Measurements from ENCODE around the gene CCDC196. TPM values are rescaled to one million over a fixed set of nuclear protein-coding genes. Genes with fewer than 3 reads are reported as not detected.

Gene CCDC196
- total RNA-seq, 1 experiment from 2014 or later = not detected

DNA sequence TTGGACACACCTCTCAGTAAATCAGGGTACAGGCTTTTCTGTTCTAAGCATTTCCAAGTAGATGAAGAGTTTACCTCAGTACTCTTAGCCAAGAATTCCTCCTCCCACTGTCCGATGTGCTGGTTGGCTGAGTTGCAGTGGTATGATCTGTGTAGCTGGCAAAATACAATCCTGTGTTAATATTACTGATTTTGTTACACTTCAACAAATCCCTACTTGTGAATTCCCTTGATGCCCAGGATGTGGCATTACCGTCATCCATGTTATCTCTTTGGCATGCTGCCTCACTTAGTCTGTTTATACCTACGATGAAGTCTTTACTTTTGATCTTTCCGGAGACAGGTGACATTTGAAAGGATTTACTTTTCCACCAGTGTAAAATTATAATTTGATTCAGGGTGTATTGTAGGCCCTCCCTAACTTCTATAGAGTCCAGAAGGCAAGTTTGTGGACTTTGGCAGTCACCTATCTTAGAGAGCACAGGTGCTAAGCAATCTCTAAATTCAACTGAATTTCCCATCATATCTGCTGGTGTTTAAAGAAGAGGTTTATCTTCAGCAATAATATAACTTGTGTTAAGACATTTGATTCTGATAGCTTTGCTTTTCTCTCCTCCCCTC, 10.1 kb downstream of the CCDC196 start:
- H2AFZ ChIP-seq (ENCODE audit: low read depth, low read length, poor library complexity, severe bottlenecking) = no peak overlapping the region
- BruUV-seq (replicated peaks) = no TSS peak

More for the DNA sequence above, 10.1 kb downstream of the CCDC196 start:
- ChIA-PET RAD21 (ENCODE audit: low non-redundant PET in 1 of 2, low total read pairs in 2 of 2, uncharacterized antibody in 2 of 2, unreplicated experiment in 2 of 2) (interaction anchor here in 1 of 2 experiments (0.7 kb wide), 1 partner anchor 67 kb away, joined by 3 read pairs; no protein-coding TSS in a partner anchor), CTCF (no interaction called here), POLR2A (no interaction called here)
- H3K9me3 ChIP-seq (ENCODE audit: control insufficient read depth in 1 of 2, insufficient read depth in 1 of 2, low read depth in 1 of 2, low read length in 2 of 2) = no peaks in the 10 kb centered on the region
- intact Hi-C loops (cut with micrococcal nuclease) = loop anchor here (5.0 to 10.0 kb wide), 2 partner anchors 249 to 621 kb away; no protein-coding TSS in a partner anchor
- H3K9me2 ChIP-seq (ENCODE audit: insufficient read depth) = no peaks in the 10 kb centered on the region
- H3K79me2 ChIP-seq (ENCODE audit: insufficient read depth, low read length) = no peaks in the 10 kb centered on the region
- no peaks in the 10 kb centered on the region for H3K4me1 ChIP-seq (ENCODE audit: control insufficient read depth in 1 of 2, insufficient read depth in 2 of 2, low read length in 2 of 2)
- no peaks in the 10 kb centered on the region for H3K27me3 ChIP-seq (ENCODE audit: insufficient read depth, low read length)
- ATAC-seq (no peak), DNase-seq (ENCODE audit: low read depth, low spot score) (no peak)
- H3K36me3 ChIP-seq (ENCODE audit: control insufficient read depth in 1 of 2, insufficient read depth in 2 of 2, low read length in 2 of 2) = no peaks in the 10 kb centered on the region
- no peaks in the 10 kb centered on the region for H4K20me1 ChIP-seq (ENCODE audit: insufficient read depth)
- no peak for TF ChIP-seq ZBTB33 (IDR thresholded peaks at IDR 0.05; ENCODE audit: extremely low read depth, insufficient replicate concordance, low read length)
- no peak for TF ChIP-seq POLR2A (IDR thresholded peaks at IDR 0.05; ENCODE audit: borderline replicate concordance, extremely low read depth, insufficient read depth, insufficient read length)
- no peak for TF ChIP-seq SIN3A (IDR thresholded peaks at IDR 0.05; ENCODE audit: low read depth)
- no peak for TF ChIP-seq EZH2phosphoT487 (IDR thresholded peaks at IDR 0.05; ENCODE audit: borderline replicate concordance)
- TF ChIP-seq ZFX (IDR thresholded peaks at IDR 0.05) = no peak
- no peak for TF ChIP-seq SRF (IDR thresholded peaks at IDR 0.05; ENCODE audit: low read depth)
- TF ChIP-seq POLR2AphosphoS5 (IDR thresholded peaks at IDR 0.05; ENCODE audit: low read depth, low read length) = no peak
- no peak for TF ChIP-seq TCF7L2 (IDR thresholded peaks at IDR 0.05; ENCODE audit: borderline replicate concordance, extremely low read depth, insufficient read depth, insufficient read length)
- no peak for TF ChIP-seq RAD21 (IDR thresholded peaks at IDR 0.05; ENCODE audit: low read depth)
- no peak for TF ChIP-seq EZH2 (IDR thresholded peaks at IDR 0.05)
- no peak for TF ChIP-seq CEBPB (IDR thresholded peaks at IDR 0.05; ENCODE audit: low read depth)
- no peak overlapping the region for H3K4me3 ChIP-seq (replicated peaks in 1 of 2; ENCODE audit: low read depth in 1 of 2, low read length in 2 of 2)
- no peak overlapping the region for H3K9ac ChIP-seq (ENCODE audit: low read length)
- no peak overlapping the region for H3K4me2 ChIP-seq (ENCODE audit: low read length)
- no peak overlapping the region for H3K27ac ChIP-seq (ENCODE audit: low read depth, low read length)

All from HCT116 (cell line).